SH-SY5Y (cell line): Measurements from ENCODE around the gene IL10RB.

Source experiments
- GATA2 ChIP-seq: IDR thresholded peaks from 2 replicates; pipeline ENCODE4 v1.6.1; 2011; ENCODE audit warnings: mild to moderate bottlenecking, low read depth, low read length
- GATA3 ChIP-seq: IDR thresholded peaks from 2 replicates; pipeline ENCODE4 v1.6.1; 2011; ENCODE audit warnings: low read depth, mild to moderate bottlenecking, low read length, moderate library complexity

DNA sequence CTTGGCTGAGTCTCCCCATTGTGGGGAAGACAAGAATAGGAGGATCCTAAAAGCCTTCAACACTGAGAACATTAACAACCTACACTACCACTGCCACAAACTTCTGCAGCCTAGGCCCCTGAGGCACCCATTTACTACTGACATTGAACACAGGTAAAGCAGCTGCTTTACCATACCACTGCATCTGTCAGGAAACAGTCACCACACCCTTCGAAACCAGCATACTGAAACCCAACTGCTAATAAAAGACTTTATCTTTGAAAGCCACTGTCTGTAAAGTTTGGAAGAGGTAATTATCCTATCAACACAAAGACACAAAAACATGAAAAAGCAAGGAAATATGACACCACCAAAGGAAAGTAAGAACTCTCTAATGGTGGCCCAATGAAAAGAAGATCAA is 66.0 kb downstream of the IL10RB start:
- TF ChIP-seq GATA2 (no peak), GATA3 (no peak)
